GM21367 (cell line): ENCODE results near the gene SIGLEC11.
"Not testable (repeated sequence)": the region's sequence is repeated elsewhere in the genome, so short reads cannot be mapped to it uniquely, and the experiment has no call there.

Experiments used
- ATAC-seq: cut with Tn5 transposase; IDR thresholded peaks from one replicate; pipeline ENCODE4 v1.9.1; 2021; ENCODE audit not compliant: unreplicated experiment

Gene SIGLEC11

DNA sequence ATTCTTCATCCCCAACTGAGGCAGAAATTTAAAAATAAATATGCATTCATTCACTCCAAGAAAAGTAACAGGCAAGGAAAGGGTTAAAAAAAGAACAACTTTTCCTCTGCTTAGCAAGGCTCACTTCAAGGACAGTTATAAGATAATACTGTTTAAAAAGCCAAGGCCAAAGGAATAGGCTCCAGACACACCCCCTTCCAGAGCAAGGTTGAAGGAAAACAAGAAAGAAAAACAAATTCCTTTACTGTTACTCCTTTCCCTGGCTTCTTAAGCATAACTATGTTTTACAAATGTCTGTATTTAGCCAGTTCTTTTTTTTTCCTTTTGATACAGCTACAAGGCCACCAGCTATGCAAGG lies 8.5 kb downstream of the SIGLEC11 start:
- no peak for ATAC-seq

- ATAC-seq = no peak
These were observed 9.0 kb downstream of the SIGLEC11 start for GRCh38 chr19:49951806-49952478.

- ATAC-seq = no peak
These were observed 9.9 kb downstream of the SIGLEC11 start for GRCh38 chr19:49950956-49951526.

DNA sequence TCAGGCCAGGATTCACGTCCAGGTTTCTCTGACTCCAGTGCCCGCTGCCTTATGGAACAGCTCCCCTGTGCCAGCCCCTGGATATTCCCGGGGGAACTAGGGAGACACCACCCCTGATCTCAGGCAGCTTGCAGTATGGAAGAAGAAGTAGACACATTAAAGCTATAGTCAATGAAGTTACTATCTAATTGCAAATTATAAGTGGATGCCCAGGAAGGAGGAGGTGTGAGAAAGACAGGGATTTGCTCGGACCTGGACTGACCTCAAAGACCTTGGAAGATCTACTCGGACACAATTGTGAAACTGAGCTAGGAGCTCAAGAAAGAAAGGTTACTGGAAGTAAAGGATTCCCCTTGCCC lies 10.4 kb downstream of the SIGLEC11 start:
- no peak for ATAC-seq

GRCh38 chr19:49949742-49950589 lies 11.0 kb downstream of the SIGLEC11 start:
- no peak for ATAC-seq

- ATAC-seq = no peak
These were observed 14.6 kb downstream of the SIGLEC11 start for GRCh38 chr19:49946415-49946814.

DNA sequence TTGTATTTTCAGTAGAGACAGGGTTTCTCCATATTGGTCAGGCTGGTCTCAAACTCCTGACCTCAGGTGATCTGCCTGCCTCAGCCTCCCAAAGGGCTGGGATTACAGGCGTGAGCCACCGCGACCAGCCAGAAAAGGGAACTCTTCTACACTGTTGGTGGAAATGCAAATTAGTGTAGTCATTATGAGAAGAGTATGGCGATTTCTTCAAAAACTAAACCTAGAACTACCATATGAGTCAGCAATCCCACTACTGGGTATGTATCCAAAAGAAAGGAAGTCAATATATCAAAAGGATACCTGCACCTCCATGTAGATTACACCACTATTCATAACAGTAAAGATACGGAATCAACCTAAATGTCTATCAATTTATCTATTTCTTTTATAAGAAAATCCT lies 16.4 kb downstream of the SIGLEC11 start:
- ATAC-seq = not testable (repeated sequence)

- no peak for ATAC-seq
These were observed 20.5 kb downstream of the SIGLEC11 start for GRCh38 chr19:49940482-49940791.

DNA sequence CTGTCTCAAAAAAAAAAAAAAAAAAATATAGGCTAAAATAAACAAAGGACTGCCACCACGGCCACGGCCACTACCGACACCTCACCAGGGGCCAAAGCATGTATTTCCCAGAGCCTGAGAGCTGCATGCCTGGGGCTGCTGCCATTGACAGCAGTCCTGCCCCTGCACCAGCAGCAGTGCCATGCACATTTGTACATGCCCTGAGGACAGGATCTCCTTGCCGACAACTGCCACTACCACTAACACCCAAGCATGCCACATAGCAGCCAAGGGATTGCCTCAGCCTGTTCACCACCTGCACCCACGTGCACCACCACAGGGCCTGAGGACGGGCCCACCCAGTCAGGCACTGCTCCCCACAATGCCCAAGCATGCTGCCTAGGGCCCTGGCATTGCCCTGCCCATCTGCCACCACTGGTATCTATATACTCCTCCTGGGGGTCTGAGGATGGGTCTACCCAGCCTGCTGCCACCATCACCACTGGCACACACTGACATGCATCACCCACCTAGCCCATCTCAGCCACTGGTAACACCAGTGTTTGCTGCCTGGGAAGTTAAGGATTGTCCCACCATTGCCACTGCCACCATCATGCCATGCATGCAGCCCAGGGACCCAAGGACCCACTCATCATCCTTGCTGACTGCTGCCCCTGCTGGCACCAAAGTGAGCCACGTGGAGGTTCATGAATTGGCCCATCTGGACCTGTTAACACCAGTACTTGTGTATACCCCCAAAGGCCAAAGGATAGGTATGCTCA lies 21.1 kb downstream of the SIGLEC11 start:
- ATAC-seq = no peak

- ATAC-seq = no peak
These were observed 22.3 kb downstream of the SIGLEC11 start for GRCh38 chr19:49938662-49939061.

DNA sequence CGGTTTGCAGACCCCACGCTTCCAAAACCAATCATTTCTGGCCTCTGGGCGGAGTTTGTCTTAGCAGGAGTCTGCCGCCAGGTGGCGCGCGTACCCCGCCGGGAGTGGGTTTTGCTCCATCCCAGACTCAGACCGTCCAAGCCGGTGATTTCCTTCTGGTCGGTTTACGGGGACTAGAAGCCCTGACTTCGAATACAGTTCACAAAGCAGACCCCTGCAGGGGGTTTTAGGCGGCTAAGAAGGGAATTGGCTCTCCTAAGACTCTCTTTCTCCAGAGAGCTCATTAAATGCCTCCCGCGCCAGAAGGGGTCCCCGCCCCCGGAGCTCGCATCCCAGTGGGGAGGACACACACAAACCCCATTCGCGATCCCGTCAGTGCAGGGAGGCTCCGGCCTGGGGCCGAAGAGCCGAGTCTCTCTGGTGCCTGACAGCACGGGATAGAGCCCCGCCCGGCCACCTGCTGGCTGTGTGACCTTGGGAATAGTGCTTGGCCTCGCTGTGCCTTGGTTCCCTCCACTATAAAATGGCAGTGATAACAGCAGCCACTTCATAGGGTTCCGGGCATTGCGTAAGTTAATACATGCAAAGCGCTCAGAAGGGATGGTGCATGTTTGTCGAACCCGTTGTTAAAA lies 23.1 kb downstream of the SIGLEC11 start:
- ATAC-seq = no peak

DNA sequence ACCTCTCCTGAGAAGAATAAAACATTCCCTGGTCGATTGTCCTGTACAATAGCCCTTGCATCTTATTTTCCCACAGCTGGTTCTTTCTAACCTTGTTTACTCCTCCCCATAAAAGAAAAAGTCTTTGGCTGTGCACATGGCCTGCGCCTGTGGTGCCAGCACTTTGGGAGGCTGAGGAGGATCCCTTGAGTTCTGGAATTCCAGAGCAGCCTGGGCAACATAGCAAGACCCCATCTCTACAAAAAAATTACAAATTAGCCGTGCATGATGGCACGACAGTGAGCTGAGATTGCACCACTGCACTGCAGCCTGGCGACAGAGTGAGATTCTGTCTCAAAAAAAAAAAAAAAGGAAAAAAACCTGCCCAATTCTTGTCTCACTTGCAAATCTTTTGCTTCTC lies 24.4 kb downstream of the SIGLEC11 start:
- no peak for ATAC-seq

GRCh38 chr19:49933643-49934042 lies 27.3 kb downstream of the SIGLEC11 start:
- no peak for ATAC-seq

GRCh38 chr19:49932731-49933131 lies 28.2 kb downstream of the SIGLEC11 start:
- ATAC-seq = no peak

GRCh38 chr19:49932041-49932451 lies 28.9 kb downstream of the SIGLEC11 start:
- no peak for ATAC-seq

DNA sequence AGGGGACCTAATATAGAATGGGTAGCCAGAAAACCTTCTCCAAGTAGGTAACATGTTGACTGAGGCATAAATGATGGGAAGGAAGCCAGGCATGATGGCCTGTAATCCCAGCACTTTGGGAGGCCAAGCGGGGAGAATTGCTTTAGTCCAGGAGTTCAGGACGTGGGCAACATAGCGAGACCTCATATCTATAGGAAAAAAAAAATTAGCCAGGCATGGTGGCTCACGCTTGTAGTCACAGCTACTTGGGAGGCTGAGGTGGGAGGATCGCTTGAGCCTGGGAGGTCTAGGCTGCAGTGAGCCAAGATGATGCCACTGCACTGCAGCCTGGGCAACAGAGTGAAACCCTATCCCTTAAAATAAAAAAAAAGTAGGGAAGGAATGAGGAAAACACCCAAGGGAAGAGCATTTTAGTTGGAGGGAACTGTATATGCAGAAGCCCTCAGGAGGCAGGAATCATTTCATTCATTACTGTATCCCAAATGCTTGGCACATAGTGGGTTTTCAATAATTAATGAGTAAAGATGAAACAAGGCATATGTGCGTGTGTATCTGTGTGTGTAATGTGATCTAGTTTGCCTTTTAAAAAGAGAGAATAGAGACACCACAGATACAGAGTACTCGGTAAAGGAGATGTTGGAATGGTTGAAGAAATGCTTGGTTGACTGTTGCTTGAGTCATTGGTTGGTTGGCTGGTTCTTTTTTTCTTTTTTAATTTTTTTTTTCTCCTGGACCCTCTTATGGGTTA lies 29.5 kb downstream of the SIGLEC11 start:
- ATAC-seq = no peak

DNA sequence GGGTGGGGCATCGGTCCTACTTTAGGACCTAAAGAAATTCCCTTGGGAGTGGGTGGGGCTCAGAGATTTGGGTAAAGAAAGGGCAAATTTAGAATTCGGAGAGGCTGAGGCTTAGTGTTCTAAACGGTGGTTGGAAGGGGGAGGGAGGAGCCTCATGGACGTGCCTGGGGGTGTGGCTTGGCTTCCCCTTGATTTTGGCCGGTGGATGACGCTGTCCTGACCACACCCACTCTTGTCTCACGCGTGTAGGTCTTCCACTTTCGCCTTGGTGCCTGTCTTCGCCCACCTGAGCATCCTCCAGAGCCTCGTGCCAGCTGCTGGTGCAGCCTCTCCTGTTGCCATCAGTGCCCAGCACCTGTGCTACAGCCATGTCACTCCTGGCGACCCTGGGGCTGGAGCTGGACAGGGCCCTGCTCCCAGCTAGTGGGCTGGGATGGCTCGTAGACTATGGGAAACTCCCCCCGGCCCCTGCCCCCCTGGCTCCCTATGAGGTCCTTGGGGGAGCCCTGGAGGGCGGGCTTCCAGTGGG lies 30.4 kb downstream of the SIGLEC11 start:
- no peak for ATAC-seq

- peak; percentile 54 for ATAC-seq
These were observed 31.1 kb downstream of the SIGLEC11 start for GRCh38 chr19:49929611-49930482.

DNA sequence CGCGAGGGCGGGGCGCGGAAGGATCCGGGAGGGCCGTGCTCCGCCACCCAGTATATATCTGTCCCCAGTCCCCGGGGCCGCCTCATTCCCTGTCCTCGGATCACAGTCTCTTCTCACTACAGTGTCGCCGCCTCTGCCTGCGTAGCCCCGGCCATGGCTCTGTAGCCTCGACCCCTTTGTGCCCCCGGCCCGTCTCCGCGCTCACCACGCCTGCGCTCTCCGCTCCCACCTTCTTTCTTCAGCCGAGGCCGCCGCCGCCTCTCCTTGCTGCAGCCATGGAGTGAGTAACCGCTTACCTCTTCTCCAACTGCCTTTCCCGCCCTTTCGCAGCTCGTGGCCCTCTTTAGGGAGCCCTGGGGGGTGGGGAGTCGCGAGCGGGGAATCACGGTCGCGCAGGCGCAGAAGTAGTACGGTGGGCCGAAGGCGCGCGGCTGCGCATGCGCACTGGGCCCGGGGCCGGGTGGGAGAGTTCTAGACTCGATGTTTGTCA lies 31.8 kb downstream of the SIGLEC11 start, which contains the start of the genes ATF5 and NUP62:
TSS of gene ATF5 (plus strand) at position 85 of the 490 bp plus-strand sequence. CDS start 1,646 bp downstream, outside the sequence.
TSS of gene NUP62 (minus strand) at position 384 of the 490 bp plus-strand sequence. CDS start 19,697 bp downstream, outside the sequence.
- ATAC-seq = peak; percentile 31
